GM12874 (cell line): ENCODE data around the gene CUEDC2.
A peak's percentile ranks its signal among the peaks of the same experiment; 100 is the strongest.

Experiments
- CTCF ChIP-seq: IDR thresholded peaks from 2 replicates; pipeline ENCODE4 v1.5.1; 2011; ENCODE audit warnings: low read depth, mild to moderate bottlenecking, control low read depth, low read length, moderate library complexity; ENCODE audit not compliant: insufficient read depth

Gene CUEDC2

GRCh38 chr10:102395400-102396316 is 36.7 kb downstream of the CUEDC2 start, which contains the start of gene NFKB2:
TSS of gene NFKB2 (plus strand) at chr10:102395705. CDS start at chr10:102395960, 255 bp downstream.
- no peak for TF ChIP-seq CTCF

GRCh38 chr10:102394801-102395399 is 37.5 kb downstream of the CUEDC2 start:
- no peak for TF ChIP-seq CTCF

- TF ChIP-seq CTCF: peak; percentile 88; the same call in 1 of the 2 replicates
Observed at GRCh38 chr10:102394079-102394800, 38.1 kb downstream of the CUEDC2 start.

GRCh38 chr10:102393411-102394078 is 38.8 kb downstream of the CUEDC2 start:
- no peak; the same call in 1 of the 2 replicates for TF ChIP-seq CTCF

- no peak for TF ChIP-seq CTCF
Observed at GRCh38 chr10:102392306-102392705, 40.1 kb downstream of the CUEDC2 start.

GRCh38 chr10:102389894-102390293 is 42.5 kb downstream of the CUEDC2 start:
- TF ChIP-seq CTCF: no peak
